NK-92 treated with Interleukin-12 subunit alpha and Interleukin-12 subunit beta, amount 100 ng/mL, for 24 hours (cell line): Measurements from ENCODE around the gene ODF4.
"Not testable (repeated sequence)": the region's sequence is repeated elsewhere in the genome, so short reads cannot be mapped to it uniquely, and the experiment has no call there.

Experiments used
- DNase-seq: peaks from one replicate; lab custom pipeline; 2025; lab: John Stamatoyannopoulos, UW

The ODF4 gene

DNA sequence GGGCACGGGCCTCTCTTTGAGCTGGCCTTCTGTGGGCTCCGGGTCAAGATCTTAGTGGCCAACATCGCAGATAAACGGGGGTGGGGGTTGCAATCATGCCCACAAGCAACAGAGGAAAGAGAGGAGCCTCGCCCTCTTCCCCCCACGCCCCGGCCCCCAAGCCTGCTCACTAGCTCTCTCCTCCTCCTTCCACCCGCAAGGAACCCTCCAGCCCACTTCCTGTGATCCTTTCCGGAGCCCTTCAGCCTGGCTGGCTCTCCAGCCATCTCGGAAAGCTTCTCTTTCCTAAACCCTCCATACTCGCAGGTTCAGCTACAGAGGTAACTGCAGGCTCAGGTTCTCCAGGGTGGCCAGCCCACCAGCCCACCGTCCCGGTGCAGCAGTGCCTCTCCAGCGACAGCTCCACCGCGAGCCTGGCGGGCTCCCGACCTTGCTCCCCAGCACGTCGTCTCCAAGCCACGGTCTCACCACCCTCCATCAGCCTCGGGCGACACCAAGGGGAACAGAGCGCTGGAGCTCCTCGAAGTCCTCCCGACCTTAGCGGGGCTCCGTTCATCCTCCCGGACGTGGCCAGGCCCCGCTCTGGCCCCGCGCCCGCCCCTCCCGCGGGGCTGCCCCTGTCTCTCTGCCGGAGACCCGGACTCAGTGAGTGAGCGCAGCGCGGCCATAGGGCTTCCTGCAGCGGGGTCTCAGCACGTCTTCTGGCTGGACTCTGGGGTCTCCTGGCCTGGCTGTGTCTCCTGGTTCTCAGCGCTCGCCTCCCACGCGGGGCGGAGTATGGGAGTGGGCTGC is 12.9 kb upstream of the ODF4 start:
- DNase-seq = no peak

DNA sequence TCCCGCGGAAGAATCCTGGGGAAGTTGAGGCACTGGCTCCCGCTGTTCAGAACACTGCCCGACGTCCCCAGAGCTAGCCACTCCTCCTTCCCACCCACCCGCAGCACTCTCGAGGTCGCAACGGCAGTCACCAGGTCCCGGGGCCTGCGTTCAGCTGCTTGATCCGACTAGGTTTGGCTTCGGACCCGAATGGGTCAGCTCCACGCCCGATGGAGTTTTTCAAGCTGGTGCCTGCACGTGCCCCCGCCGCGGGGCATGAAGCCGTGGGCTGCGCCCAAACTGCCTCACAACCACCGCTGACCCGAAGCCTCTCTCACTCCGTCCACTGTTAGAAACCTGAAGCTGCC is 12.4 kb upstream of the ODF4 start:
- DNase-seq = no peak

DNA sequence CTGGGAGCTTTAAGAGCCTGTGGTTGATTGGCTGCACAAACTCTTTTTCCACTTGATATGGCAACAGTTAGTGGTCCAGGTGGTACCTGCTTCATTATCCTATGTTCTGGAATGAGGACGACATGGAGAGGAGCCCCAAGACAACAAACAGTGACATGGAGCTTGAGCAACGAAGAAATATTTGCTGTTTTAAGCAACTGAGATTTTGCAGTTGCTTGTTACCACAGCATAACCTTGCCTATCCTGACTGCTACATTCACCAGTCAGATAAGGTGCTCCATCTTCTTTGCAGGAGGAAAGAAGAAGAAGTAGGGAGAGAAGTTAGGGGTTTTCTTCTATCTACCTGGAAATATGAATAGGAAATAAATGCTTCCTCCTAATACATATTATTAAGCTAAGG is 7.5 kb upstream of the ODF4 start:
- DNase-seq = no peak

DNA sequence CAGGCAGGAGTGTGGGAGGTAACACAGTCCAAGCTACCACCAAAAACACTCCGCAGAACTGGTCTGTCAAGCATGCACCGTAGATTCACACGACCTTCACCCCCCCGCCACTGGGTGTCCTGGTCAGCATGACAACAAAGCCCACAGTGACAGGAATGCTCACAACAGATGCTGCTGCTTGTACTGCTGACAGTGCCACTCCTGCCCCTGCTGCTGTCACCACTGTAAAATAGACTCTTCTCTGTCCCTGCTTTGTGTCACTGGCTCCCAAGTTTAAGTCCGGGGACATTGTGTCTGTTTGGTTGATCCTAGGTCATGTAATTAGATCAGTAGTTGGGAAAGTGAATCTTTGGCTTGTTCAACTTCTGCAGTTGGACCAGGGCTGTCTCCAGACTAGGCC is 7.0 kb upstream of the ODF4 start:
- DNase-seq = no peak

DNA sequence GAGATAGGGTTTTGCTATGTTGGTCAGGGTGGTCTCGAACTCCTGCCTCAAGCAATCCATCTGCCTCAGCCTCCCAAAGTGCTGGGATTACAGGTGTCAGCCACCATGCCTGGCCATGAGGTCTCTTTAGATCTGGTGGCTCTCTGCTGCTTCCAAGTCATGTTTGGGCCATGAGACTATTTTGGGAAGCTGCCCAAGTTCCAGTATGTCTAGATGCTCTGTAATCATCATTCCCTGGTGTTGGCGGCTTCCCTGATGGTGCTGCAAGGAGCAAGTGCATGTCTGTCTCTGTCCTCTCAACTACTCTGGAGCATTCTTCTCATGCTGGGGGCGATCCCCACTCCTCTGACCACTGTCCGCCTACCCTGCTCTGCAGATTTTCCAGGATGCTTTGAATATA is 6.4 kb upstream of the ODF4 start:
- DNase-seq = no peak

DNA sequence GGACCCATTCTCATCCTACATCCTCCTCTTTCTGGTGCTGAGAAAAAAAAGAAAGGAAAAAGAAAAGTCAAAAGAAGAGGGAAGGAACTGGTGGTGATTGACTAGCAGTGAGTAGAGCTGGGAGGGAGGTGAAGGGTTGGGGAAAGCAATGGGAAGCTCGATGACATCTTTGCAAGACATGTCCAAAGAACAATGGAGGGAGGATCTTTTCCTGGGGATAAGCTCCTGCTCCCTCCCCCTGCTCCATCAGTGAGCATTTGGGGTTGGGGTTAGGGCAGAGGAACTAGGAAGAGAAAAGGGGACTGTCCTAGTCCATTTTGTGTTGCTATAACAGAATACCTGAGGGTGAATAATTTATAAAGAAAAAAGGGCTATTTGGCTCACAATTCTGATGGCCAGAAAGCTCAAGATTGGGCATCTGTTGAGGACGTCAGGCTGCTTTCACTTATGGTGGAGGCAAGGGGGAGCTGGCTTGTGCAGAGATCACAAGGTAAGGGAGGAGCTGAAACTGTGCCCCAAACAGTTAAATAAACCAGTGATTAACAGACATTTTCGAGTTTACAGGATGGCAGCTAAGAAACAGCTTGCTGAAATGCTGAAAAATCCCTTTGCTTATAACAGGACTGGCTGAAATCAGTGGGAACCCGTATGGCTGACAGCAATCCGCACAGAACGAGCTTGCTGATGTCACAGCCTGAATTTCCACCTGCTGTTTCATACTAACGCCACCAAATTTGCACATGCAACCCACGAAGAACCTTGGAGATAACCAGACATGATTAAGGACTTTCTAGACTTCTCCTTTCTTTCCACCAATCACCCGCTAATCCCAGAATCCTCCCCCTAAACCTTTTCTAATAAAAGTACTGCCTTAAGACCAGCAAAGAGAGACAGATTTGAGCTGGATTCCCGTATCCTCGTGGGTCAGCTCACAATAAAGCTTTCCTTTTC is 1.6 kb upstream of the ODF4 start:
- no peak for DNase-seq

DNA sequence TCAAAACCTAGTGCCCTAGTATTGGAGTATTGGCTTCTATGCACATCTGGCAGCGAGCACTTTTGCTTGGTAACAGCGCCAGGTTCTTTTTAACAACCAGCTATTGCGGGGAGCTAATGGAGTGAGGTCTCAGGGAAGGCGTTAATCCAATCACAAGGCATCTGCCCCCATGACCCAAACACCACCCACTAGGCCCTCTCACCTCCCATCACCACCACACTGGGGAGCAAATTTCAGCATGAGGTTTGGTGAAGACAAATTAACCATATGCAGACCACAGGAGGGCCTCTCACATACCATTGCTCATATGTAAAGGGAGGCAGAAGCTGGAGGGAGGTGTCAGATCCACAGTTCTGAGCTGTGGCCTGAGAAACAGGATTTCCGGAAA is 893 bp upstream of the ODF4 start:
- no peak for DNase-seq

DNA sequence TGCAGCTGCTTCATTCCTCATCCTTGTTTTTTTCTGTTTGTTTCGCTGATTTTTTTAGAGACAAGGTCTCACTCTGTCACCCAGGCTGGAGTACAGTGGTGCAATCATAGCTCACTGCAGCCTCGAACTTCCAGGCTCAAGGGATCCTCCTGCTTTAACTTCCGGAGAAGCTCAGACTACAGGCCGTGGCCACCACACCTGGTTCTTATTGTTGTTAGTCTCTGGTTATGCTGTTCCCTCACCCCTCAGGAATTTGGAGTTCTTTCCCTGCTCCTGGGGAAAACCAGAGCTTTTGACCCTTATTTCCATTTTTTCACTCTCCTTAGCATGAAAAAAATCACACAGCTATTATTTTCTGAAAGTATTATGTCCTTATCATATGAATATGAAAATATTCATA is 1.8 kb downstream of the ODF4 start:
- no peak for DNase-seq

DNA sequence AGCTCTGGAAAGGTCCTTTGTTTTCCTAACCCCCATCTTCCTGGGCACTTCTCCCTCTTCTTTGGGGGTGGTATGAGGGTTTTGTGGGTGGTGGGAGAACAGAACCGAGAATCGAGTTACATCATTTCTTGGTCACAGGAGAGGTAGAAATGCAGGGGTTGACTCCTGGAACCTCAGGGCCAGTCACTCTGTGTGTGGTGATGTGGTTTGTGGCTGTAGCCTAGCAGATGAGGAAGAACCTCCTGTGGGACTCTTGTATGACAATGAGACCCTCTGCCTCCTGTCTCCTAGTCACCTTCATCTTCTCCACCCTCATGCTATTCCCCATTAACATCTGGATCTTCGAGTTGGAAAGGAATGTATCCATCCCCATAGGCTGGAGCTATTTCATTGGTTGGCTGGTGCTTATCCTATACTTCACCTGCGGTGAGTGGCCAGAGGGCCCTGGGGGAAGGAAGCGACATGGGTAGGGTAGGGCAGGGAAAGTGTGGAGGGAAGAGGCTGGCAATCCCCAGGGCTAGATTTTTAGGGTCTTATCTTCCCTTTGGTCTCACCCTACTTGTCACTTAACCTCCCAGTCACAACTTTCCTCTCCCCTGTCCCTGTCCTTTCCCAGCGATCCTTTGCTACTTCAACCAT is 5.5 kb downstream of the ODF4 start:
- DNase-seq = no peak

DNA sequence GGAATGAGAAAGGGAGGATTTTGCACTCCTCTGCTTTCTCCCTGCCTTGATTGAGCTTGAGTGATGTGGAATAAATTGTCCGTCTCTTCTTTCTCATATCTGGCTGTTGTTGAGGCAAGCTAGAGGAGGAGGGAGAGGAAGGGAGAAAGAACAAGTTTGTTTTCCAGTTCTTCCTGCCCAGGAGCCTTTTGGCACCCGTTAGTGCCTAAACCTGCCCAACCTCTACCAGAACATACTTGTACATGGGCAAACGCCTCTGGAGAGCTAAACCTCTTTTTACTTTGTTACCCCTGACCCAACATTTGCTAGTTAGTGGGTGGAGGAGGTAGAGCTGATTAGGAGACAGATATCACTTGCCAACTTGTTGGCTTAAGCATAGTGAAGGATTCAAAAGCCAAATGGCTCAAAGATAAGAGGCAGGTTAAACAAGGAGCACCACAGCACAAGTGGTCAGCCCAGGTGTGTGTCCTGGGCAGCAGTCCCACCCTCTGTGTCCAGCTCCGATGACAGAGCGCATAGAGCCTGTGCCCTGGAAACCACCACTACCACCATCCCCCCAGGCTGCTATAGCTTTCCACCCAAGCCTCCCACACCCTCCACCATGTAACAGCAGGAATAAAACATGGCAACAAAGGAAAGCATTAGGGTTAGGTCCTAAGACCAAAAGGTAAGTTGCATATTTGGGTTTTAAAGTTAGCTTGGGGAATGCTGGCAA is 6.5 kb downstream of the ODF4 start:
- DNase-seq = no peak

DNA sequence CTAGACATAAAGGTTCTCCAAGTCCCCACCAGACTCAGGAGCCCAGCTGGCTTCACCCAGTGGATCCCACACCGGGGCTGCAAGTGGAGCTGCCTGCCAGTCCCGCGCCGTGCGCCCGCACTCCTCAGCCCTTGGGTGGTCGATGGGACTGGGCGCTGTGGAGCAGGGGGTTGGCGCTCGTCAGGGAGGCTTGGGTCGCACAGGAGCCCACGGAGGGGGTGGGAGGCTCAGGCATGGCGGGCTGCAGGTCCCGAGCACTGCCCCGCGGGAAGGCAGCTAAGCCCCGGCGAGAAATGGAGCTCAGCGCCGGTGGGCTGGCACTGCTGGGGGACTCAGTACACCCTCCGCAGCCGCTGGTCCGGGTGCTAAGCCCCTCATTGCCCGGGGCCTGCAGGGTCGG is 7.4 kb downstream of the ODF4 start:
- DNase-seq = not testable (repeated sequence)

DNA sequence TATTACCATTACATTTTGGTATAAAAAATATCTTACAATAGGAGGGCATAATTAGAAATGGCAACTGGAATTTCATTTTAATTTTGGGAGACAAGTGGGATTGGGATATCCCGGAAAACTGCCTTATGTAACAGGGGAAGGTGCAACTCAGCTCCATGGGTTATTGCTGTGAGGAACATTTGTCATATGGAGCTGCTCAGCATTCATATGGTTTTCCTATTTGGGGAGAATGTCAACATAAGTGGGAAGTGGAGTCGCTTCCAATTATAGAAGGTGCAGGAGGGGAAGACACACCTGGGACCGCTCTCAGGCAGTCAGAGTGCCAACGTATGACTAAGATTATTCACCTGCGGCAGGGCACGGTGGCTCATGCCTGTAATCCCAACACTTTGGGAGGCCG is 10.7 kb downstream of the ODF4 start:
- DNase-seq = no peak

DNA sequence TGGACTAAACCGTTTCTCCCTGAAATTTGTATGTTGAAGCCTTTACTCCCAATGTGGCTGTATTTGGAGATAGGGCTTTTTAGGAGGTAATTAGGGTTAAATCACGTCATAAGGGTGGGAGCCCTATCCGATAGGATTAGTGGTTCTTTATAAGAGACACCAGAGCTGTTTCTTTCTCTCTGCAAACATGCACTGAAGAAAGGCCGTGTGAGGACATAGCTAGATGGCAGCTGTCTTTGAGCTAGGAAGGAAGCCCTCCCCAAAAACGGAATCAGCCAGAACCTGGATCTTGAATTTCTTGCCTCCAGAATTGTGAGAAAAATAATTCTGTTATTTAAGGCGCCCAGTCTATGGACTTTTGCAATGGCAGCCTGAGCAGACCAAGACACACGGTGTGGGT is 14.1 kb downstream of the ODF4 start:
- DNase-seq = no peak

DNA sequence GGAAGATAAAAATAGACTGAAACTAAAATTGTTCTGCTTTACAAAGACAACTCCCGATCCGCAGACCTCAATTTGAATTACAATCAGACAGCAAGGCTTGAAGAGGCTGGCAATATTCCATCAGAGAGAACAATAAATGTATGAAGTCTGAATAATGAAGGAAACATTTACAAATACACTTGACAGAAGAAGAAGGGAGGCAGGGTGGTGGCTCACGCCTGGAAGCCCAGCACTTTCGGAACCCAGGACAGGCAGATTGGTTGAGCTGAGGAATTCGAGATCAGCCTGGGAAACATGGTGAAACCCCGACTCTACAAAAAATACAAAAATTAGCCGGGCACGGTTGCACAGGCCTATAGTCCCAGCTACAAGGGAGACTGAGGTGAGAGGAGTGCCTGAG is 14.6 kb downstream of the ODF4 start:
- DNase-seq = no peak

DNA sequence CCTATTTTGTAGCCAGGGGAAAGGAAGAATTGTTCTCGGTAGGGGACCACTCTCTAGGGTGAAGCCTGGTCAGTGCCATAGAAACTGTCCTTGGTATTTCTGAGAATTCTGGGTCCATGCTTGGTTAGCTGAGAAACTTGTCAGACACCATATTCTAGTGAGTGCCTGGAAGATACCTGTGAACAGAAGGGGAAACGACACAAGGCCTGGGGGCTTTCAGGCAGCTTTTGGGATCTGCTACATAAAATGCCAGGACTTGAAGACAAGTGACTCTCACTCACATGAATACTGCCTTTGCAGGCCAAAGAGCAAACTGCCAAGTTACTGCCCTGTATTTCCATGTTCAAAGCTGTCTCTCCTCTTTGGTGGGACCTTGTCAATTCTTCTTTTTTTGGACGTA is 18.3 kb downstream of the ODF4 start:
- DNase-seq = no peak

DNA sequence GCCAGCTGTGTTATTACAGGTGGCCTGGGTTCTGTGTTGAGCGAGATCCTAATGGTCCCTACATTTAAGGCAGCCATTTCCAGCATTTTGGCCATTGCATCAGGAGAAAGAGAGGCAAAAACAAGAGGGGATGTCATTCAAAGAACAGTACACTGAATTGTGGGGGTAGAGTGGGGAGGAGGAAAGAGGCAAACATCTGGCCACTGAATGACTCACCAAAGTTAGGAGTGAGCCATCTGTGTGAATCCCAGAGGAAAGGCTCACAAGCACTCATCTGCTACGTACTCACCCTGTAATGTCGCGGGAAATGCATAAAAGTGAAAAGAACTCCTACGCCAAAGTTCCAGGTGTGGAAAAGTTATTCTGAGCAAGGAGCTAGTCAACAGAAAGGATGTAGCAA is 20.1 kb downstream of the ODF4 start:
- DNase-seq = no peak

DNA sequence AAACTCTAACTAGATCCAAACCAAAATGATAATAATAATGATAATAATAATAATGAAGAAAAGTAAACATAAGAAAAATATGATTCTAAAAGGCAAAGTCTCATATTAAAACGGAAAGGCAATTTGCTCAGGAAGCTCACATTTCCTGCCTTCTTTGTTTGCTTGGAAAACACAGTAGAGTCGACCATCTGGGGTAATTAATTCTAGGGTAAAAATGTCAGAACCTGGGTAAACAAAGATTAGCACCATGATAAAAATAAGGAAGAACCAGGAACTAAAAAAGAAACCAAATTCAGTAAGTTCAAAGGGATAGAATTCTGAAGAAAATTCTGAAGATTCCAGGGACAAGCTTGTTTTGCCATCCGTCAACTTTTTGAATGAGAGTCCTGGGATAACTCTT is 20.6 kb downstream of the ODF4 start:
- no peak for DNase-seq

DNA sequence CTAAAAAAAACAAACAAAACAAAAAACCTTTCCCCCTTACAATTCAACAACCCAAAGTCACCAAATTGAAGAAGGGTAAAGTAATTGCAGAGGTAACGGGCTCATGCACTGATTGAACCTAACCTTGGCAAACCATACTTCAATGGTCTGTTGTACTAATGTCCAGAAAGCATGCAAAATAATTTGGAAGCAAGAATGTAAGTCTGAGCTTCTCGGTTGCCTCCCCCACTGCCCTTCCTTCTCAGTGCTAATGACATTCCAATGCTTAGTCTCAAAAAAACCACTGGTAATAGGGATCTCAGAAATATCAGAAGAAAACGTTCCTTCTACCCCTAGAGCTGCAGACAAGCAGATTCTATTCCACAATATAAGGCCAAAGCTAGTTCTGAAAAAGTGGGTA is 21.1 kb downstream of the ODF4 start:
- no peak for DNase-seq

DNA sequence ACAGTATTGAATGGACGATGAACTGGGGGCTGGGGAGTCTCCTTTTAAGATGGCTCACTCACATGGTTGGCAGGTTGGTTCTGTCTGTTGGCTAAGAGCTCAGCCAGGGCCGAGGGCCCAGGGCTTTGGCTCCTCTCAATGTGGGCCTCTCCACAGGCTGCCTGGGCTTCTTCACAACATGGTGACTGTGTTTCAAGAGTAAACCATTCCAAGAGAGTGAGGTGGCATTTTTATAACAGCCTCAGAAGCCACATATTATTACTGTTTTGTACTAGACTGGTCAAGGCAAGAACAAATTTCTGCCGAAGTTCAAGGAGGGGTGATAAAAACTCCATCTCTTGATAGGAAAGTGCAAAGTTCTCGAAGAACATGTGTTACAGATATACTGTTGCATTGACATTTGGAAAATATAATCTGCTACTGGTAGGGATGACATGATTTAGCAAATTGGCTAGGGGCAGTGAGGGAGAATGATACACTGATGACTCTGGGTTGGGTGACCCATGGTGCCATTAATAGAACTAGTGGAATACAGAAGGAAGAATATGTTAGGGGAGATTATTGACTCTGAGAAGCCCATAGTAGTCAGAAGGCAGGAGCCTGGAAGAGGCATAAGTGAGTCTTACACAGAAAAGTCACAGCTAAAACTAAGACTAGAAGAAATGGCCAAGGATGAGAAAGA is 23.2 kb downstream of the ODF4 start:
- no peak for DNase-seq

DNA sequence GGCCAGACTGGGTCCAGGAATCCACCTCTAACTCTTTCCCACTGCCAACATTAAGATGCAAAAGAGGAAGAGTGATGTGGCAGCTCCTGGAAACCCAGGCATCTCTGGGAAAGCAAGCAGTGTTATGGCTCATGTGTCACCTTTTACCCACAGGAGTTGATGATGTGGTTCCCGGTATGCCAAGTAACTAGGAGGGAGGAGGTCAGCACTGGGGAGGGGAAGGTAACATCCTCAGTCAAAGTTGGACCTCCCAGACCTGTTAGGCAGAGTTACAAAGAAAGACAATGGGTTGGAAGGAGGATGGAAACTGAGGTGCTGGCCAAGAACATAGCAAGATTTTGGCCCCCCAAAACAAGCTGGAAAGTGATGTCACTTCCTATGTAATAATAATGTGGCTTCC is 25.5 kb downstream of the ODF4 start:
- DNase-seq = no peak

DNA sequence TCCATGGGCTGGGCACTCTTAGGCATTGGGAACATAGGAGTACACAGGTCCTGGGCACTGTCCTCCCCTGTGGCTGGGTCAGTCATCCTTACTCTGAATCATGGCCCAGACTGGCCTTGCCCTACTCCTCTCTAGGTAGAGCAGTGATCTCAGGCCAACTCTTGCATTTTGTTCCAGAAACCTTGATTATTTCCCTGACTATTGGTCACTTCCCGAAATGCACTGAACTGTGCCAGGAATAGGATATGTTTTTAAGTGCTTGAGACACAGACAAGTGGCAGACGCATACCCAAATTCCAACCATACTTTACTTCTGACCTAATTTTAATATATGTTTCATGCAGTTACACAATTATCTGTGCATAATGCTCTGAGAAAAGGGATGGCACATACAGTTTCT is 26.6 kb downstream of the ODF4 start:
- no peak for DNase-seq

DNA sequence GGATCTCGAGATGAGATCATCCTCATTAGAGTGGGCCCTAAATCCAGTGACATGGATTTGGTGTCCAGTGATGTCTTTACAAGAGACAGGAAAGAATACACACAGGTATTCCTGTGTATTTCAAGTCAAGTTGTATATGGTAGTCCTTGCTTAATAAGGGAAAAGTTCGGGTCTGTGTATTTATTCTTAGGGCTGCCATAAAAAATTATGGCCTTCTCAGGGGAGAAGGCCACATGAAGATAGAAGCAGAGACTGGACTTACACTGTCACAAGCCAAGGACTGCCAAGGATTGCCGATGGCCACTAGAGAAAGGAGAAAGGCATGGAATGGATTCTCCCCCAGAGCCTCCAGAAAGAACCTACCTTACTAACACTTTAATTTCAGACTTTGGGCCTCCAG is 28.6 kb downstream of the ODF4 start:
- no peak for DNase-seq
